HG02798 (cell line): ENCODE data around the gene THEM5.

Source experiments
- ATAC-seq: cut with Tn5 transposase; IDR thresholded peaks from one replicate; pipeline ENCODE4 v1.9.1; 2021; ENCODE audit warnings: mild to moderate bottlenecking; ENCODE audit not compliant: unreplicated experiment, poor library complexity

THEM5 gene

GRCh38 chr1:151841141-151841540 lies 12.4 kb downstream of the THEM5 start:
- no peak for ATAC-seq

GRCh38 chr1:151840421-151840820 lies 13.1 kb downstream of the THEM5 start:
- ATAC-seq: no peak

GRCh38 chr1:151839457-151840403 lies 13.8 kb downstream of the THEM5 start, which contains the start of gene C2CD4D:
Gene C2CD4D, minus strand, starts transcription at chr1:151839820. Its CDS starts 831 bp downstream, at chr1:151838989.
- ATAC-seq: peak; percentile 28

- ATAC-seq: no peak
Measured at GRCh38 chr1:151839082-151839412, 14.5 kb downstream of the THEM5 start.

GRCh38 chr1:151838222-151839081 lies 15.1 kb downstream of the THEM5 start:
- peak; percentile 37 for ATAC-seq

- no peak for ATAC-seq
Measured at GRCh38 chr1:151837884-151838221, 15.7 kb downstream of the THEM5 start.

GRCh38 chr1:151837197-151837596 lies 16.3 kb downstream of the THEM5 start:
- ATAC-seq: no peak

- ATAC-seq: no peak
Measured at GRCh38 chr1:151835596-151835995, 17.9 kb downstream of the THEM5 start.

- ATAC-seq: no peak
Measured at GRCh38 chr1:151834239-151834638, 19.3 kb downstream of the THEM5 start.

- ATAC-seq: no peak
Measured at GRCh38 chr1:151833172-151833900, 20.2 kb downstream of the THEM5 start.

GRCh38 chr1:151832318-151832980 lies 21.1 kb downstream of the THEM5 start:
- no peak for ATAC-seq

- no peak for ATAC-seq
Measured at GRCh38 chr1:151831605-151832004, 21.9 kb downstream of the THEM5 start, which contains the start of gene RORC. Gene RORC, minus strand, starts transcription at chr1:151831802. Its CDS starts 38 bp downstream, at chr1:151831764.

GRCh38 chr1:151831256-151831591 lies 22.3 kb downstream of the THEM5 start:
- ATAC-seq: no peak

GRCh38 chr1:151830055-151830454 lies 23.5 kb downstream of the THEM5 start:
- ATAC-seq: no peak

GRCh38 chr1:151829352-151830046 lies 24.0 kb downstream of the THEM5 start:
- no peak for ATAC-seq

- no peak for ATAC-seq
Measured at GRCh38 chr1:151828921-151829320, 24.6 kb downstream of the THEM5 start.

- ATAC-seq: no peak
Measured at GRCh38 chr1:151827853-151828252, 25.7 kb downstream of the THEM5 start.

- no peak for ATAC-seq
Measured at GRCh38 chr1:151825751-151826660, 27.5 kb downstream of the THEM5 start.
